BLaER1 (cell line): ENCODE data around the gene MTARC1.
A peak's percentile ranks its signal among the peaks of the same experiment; 100 is the strongest.

Experiments
- H3K27ac ChIP-seq: shearing (Covaris generic); formaldehyde crosslinking; 2 replicates; pipeline ENCODE4 v1.8.1; 2022
- H3K27me3 ChIP-seq: shearing (Covaris generic); formaldehyde crosslinking; 2 replicates; pipeline ENCODE4 v1.8.1; 2022
- H3K36me3 ChIP-seq: shearing (Covaris generic); formaldehyde crosslinking; 2 replicates; pipeline ENCODE4 v1.8.1; 2022
- H3K4me1 ChIP-seq: shearing (Covaris generic); formaldehyde crosslinking; 2 replicates; pipeline ENCODE4 v1.8.1; 2022
- H3K4me2 ChIP-seq: shearing (Covaris generic); formaldehyde crosslinking; 2 replicates; pipeline ENCODE4 v1.8.1; 2022
- H3K4me3 ChIP-seq: shearing (Covaris generic); formaldehyde crosslinking; 2 replicates; pipeline ENCODE4 v1.8.1; 2022
- H3K9ac ChIP-seq: shearing (Covaris generic); formaldehyde crosslinking; 2 replicates; pipeline ENCODE4 v1.8.1; 2022
- H3K9me3 ChIP-seq: shearing (Covaris generic); formaldehyde crosslinking; 2 replicates; pipeline ENCODE4 v1.8.1; 2022
- H4K20me1 ChIP-seq: shearing (Covaris generic); formaldehyde crosslinking; 2 replicates; pipeline ENCODE4 v1.8.1; 2022
- Cebpa-rat ChIP-seq: shearing (Covaris generic); IDR thresholded peaks from 2 replicates; pipeline ENCODE4 v1.8.1; 2022

MTARC1 gene

DNA sequence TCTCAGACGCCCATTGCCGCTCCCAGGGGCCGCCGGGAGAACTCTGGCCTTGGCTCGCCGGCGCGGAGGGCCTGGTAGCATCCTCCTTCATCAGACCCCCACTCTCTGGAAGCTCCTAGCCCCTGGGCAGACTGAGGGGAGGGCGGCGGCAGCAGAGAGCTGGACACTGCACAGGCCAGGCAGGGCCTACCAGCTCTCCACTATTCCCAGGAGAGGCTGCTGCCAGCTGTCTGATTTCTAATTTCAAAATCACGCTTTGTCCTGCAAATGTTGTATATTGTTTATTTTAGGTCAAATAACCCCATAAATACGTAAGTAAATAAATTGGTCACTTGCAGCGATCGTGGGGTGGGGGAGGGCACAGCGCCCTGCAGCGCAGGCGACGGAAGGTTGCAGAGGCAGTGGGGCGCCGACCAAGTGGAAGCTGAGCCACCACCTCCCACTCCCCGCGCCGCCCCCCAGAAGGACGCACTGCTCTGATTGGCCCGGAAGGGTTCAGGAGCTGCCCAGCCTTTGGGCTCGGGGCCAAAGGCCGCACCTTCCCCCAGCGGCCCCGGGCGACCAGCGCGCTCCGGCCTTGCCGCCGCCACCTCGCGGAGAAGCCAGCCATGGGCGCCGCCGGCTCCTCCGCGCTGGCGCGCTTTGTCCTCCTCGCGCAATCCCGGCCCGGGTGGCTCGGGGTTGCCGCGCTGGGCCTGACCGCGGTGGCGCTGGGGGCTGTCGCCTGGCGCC is at the start of gene MTARC1:
MTARC1 (plus strand) TSS at position 577 of the 732 bp plus-strand sequence; CDS start at position 609, 32 bp downstream.
- no peak within 1 kb of the TSS for H3K27ac ChIP-seq
- H3K4me1 ChIP-seq: peaks cover 14% of the 10 kb centered on the region
- no peak for TF ChIP-seq Cebpa-rat
- H3K36me3 ChIP-seq: no peaks in the 10 kb centered on the region
- 0 out of 2 replicates have a peak, but pooled peaks cover 11% of the 10 kb centered on the region for H3K9me3 ChIP-seq
- H3K4me3 ChIP-seq: peak within 1 kb of the TSS; percentile 63
- peak within 1 kb of the TSS; percentile 77 for H3K4me2 ChIP-seq
- peak within 1 kb of the TSS; percentile 41; the same call in 1 of the 2 replicates for H3K9ac ChIP-seq
- H4K20me1 ChIP-seq: no peaks in the 10 kb centered on the region
- peaks cover 35% of the 10 kb centered on the region for H3K27me3 ChIP-seq

GRCh38 chr1:220741349-220741748 is 45.4 kb upstream of the MTARC1 start:
- no peaks in the 10 kb centered on the region for H4K20me1 ChIP-seq
- no peaks in the 10 kb centered on the region for H3K36me3 ChIP-seq
- no peak for TF ChIP-seq Cebpa-rat
- H3K4me2 ChIP-seq: no peak overlapping the region
- H3K9me3 ChIP-seq: no peaks in the 10 kb centered on the region
- no peaks in the 10 kb centered on the region for H3K27me3 ChIP-seq
- no peak overlapping the region for H3K4me3 ChIP-seq
- H3K9ac ChIP-seq: no peak overlapping the region
- no peak overlapping the region for H3K27ac ChIP-seq
- no peaks in the 10 kb centered on the region for H3K4me1 ChIP-seq

DNA sequence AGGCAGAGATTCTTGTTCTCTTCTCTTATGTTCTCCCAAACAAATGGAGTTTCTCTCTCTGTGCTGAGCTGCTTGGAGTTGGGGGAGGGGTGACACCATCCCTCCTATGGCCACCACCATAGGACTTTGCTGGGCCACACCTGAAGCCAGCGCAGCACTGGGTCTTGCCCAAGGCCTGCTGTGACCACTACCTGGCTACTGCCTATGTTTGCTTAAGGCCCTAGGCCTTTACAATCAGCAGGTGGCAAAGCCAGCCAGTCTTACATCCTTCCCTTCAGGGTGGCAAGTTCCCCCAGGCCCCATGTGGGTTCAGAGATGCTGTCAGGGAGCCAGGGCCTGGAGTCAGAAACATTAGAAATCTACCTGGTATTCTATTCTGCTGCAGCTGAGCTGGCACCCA is 44.9 kb upstream of the MTARC1 start:
- H3K9ac ChIP-seq: no peak overlapping the region
- H4K20me1 ChIP-seq: no peaks in the 10 kb centered on the region
- no peak for TF ChIP-seq Cebpa-rat
- H3K36me3 ChIP-seq: no peaks in the 10 kb centered on the region
- no peak overlapping the region for H3K4me2 ChIP-seq
- H3K4me3 ChIP-seq: no peak overlapping the region
- no peaks in the 10 kb centered on the region for H3K9me3 ChIP-seq
- peaks cover 4% of the 10 kb centered on the region; the same call in 1 of the 2 replicates for H3K27me3 ChIP-seq
- H3K27ac ChIP-seq: no peak overlapping the region
- no peaks in the 10 kb centered on the region for H3K4me1 ChIP-seq

DNA sequence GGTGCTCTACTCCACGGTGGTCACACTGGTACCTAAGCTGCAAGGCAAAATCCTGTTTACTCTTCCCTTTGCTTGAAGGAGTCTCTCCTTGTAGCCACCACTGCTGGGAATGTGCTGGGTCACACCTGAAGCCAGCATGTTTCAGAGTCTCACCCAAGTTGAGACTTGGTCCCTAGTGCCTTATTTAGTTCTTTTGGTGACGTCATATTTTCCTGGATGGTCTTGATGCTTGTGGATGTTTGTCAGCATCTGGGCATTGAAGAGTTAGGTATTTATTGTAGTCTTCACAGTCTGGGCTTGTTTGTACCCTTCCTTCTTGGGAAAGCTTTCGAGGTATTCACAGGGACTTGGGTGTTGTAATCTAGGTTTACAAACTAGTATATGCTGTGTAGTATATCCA is 44.2 kb upstream of the MTARC1 start:
- Histone ChIP-seq H3K9me3 (peaks cover 1% of the 10 kb centered on the region; the same call in 1 of the 2 replicates), H3K36me3 (no peaks in the 10 kb centered on the region), H3K4me2 (no peak overlapping the region), H3K27ac (no peak overlapping the region), H3K4me1 (no peaks in the 10 kb centered on the region), H3K27me3 (peaks cover 11% of the 10 kb centered on the region), H3K4me3 (no peak overlapping the region), H4K20me1 (no peaks in the 10 kb centered on the region), H3K9ac (no peak overlapping the region)
- TF ChIP-seq Cebpa-rat: no peak

DNA sequence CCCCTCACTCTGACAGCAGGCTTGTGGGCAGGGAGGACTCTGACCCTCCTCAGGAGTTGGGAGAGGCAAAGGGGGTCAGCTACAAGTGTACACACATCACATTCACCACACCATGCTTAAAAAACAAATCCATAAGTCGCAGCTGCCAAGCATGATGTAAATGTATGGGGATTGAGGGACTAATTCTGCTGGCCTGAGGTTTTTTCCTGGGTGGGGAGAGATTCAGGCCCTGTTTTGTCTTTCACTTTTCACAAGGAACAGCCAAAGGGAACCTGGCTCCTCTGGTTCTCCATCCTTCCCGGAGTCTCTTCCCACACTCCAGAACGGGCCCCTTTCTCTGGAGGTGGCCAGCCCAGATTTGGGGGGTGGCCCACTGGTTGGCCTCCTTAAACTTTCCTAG is 39.9 kb upstream of the MTARC1 start:
- Histone ChIP-seq H3K36me3 (no peaks in the 10 kb centered on the region), H3K27me3 (peaks cover 37% of the 10 kb centered on the region), H4K20me1 (no peaks in the 10 kb centered on the region), H3K9me3 (peaks cover 22% of the 10 kb centered on the region), H3K9ac (no peak overlapping the region), H3K4me2 (no peak overlapping the region), H3K4me1 (no peaks in the 10 kb centered on the region), H3K4me3 (no peak overlapping the region), H3K27ac (no peak overlapping the region)
- TF ChIP-seq Cebpa-rat: no peak

- H3K4me3 ChIP-seq: no peak overlapping the region
These were observed 39.1 kb upstream of the MTARC1 start for GRCh38 chr1:220747437-220748088.

GRCh38 chr1:220748089-220748934 is 38.4 kb upstream of the MTARC1 start, which contains the start of gene MTARC2:
Gene MTARC2 (plus strand): TSS chr1:220748322. CDS start chr1:220748532, 210 bp downstream.
- no peak for TF ChIP-seq Cebpa-rat
- Histone ChIP-seq H3K27ac (no peak within 1 kb of the TSS), H3K4me2 (no peak within 1 kb of the TSS)

More at GRCh38 chr1:220747437-220748088, 39.1 kb upstream of the MTARC1 start:
- no peak for TF ChIP-seq Cebpa-rat
- Histone ChIP-seq H3K4me1 (no peaks in the 10 kb centered on the region), H3K4me2 (no peak overlapping the region), H3K27ac (no peak overlapping the region), H3K36me3 (no peaks in the 10 kb centered on the region), H4K20me1 (no peaks in the 10 kb centered on the region), H3K9me3 (peaks cover 22% of the 10 kb centered on the region), H3K9ac (no peak overlapping the region), H3K27me3 (peaks cover 37% of the 10 kb centered on the region)

GRCh38 chr1:220748936-220749335 is 37.8 kb upstream of the MTARC1 start:
- Histone ChIP-seq H3K4me3 (no peak overlapping the region), H3K9me3 (peaks cover 22% of the 10 kb centered on the region), H3K9ac (no peak overlapping the region), H3K4me1 (no peaks in the 10 kb centered on the region), H3K27me3 (peaks cover 37% of the 10 kb centered on the region), H3K36me3 (no peaks in the 10 kb centered on the region), H3K27ac (no peak overlapping the region), H4K20me1 (no peaks in the 10 kb centered on the region), H3K4me2 (no peak overlapping the region)
- TF ChIP-seq Cebpa-rat: no peak

More at GRCh38 chr1:220748089-220748934, 38.4 kb upstream of the MTARC1 start, which contains the start of gene MTARC2:
- Histone ChIP-seq H3K4me3 (no peak within 1 kb of the TSS), H4K20me1 (no peaks in the 10 kb centered on the region), H3K9ac (no peak within 1 kb of the TSS), H3K27me3 (peaks cover 37% of the 10 kb centered on the region), H3K9me3 (peaks cover 22% of the 10 kb centered on the region), H3K4me1 (no peaks in the 10 kb centered on the region), H3K36me3 (no peaks in the 10 kb centered on the region)

- Histone ChIP-seq H3K9ac (no peak overlapping the region), H3K36me3 (no peaks in the 10 kb centered on the region), H3K4me1 (peaks cover 8% of the 10 kb centered on the region), H3K4me3 (no peak overlapping the region), H3K9me3 (peaks cover 22% of the 10 kb centered on the region), H3K27ac (no peak overlapping the region), H3K27me3 (peaks cover 37% of the 10 kb centered on the region), H3K4me2 (no peak overlapping the region), H4K20me1 (no peaks in the 10 kb centered on the region)
- TF ChIP-seq Cebpa-rat: no peak
These were observed 36.6 kb upstream of the MTARC1 start for GRCh38 chr1:220750131-220750515.
